ENCODE measurements around the gene OGA.
A peak's percentile ranks its signal among the peaks of the same experiment; 100 is the strongest.

The OGA gene

GRCh38 chr10:101818119-101818871 is at the start of gene OGA:
OGA (minus strand) TSS chr10:101818444; CDS start chr10:101818022, 422 bp downstream.
- peak; percentile 100 for DNase-seq

- DNase-seq = no peak
These were observed 49.7 kb upstream of the OGA start for GRCh38 chr10:101867931-101868330.

- DNase-seq = no peak
These were observed 41.3 kb upstream of the OGA start for GRCh38 chr10:101859530-101859929.

GRCh38 chr10:101858723-101859500 is 40.7 kb upstream of the OGA start:
- peak; percentile 25 for DNase-seq

GRCh38 chr10:101857802-101858476 is 39.7 kb upstream of the OGA start:
- no peak for DNase-seq

- no peak for DNase-seq
These were observed 38.4 kb upstream of the OGA start for GRCh38 chr10:101856626-101857025.

- DNase-seq = no peak
These were observed 33.3 kb upstream of the OGA start for GRCh38 chr10:101851411-101852116.

- DNase-seq = no peak
These were observed 32.5 kb upstream of the OGA start for GRCh38 chr10:101850749-101851148.

- no peak for DNase-seq
These were observed 30.7 kb upstream of the OGA start for GRCh38 chr10:101848894-101849351.

GRCh38 chr10:101848408-101848807 is 30.2 kb upstream of the OGA start:
- DNase-seq = no peak

- no peak for DNase-seq
These were observed 27.6 kb upstream of the OGA start for GRCh38 chr10:101845893-101846292.

GRCh38 chr10:101843032-101844021 is 25.1 kb upstream of the OGA start, which contains the start of gene KCNIP2:
KCNIP2 (minus strand) TSS chr10:101843800; CDS start chr10:101843568, 232 bp downstream.
- DNase-seq = no peak

GRCh38 chr10:101841826-101842225 is 23.6 kb upstream of the OGA start:
- no peak for DNase-seq

GRCh38 chr10:101840741-101841453 is 22.7 kb upstream of the OGA start:
- peak; percentile 80 for DNase-seq

GRCh38 chr10:101840102-101840684 is 21.9 kb upstream of the OGA start:
- peak; percentile 57 for DNase-seq

- DNase-seq = peak; percentile 50
These were observed 21.3 kb upstream of the OGA start for GRCh38 chr10:101839416-101840063.

GRCh38 chr10:101839002-101839401 is 20.8 kb upstream of the OGA start:
- no peak for DNase-seq

- DNase-seq = no peak
These were observed 20.2 kb upstream of the OGA start for GRCh38 chr10:101838416-101838970.

- no peak for DNase-seq
These were observed 19.5 kb upstream of the OGA start for GRCh38 chr10:101837748-101838147.
